Activated CD4-positive, alpha-beta T cell treated with anti-CD3 and anti-CD28 coated beads for 24 hours (primary cell): ENCODE data around the gene DDX4.

Source experiments
- DNase-seq, 2 donors: peaks; one replicate each; pipeline ENCODE4 v3.0.0-alpha.2; 2020; ENCODE audit warnings: low read depth in 2 of 2

Gene DDX4

GRCh38 chr5:55866485-55866884 lies 128.6 kb downstream of the DDX4 start:
- no peak for DNase-seq
